NCI-H345 (cell line): ENCODE results near the gene LAMA5.

Experiments used
- DNase-seq: peaks from one replicate; lab custom pipeline; 2025; lab: John Stamatoyannopoulos, UW

LAMA5 gene

DNA sequence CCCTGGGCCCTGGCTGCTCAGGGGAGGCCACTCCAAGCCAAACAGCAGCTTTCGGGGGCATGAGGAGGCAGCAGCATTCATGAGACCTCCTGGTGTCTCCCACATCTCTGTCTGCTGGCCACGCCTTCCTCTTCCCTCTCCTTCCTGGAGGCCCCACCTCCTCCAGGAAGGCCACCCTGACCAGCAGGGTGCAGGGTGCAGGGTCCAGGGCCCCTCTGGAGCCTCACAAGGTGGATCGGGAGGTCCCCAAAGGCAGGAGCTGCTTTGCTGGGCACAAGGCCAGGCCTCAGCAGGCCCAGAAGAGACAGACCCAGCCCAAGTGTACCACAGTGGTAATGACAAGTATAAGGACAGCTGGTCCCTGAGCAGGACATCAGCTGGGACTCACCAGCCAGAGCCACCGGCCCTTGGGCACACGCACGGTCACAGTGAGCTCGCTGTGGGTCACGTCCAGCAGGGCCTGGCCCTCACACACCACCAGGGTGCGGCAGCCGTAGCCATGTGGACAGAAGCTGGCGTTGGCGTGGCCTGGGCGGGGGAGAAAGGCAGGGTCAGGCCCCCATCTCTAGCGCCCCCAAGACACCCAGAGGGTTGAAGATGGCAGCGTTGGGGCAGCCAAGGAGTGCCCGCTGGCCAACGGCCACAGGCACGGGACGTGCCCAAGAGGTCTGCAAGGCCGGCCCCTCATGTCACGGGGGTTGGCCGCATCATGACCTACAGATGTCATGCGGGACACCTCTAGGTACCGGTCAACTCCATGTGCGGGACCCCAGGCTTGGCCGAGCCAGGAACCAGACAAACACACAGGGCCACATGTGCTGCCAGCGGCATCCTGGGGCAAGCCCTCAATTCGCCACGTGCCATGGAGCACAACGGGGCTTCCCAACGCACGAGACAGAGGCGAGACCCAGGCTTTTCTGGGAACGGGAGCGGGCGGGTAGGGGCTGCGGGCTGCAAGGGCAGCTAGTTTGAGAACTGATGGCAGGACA lies 37.4 kb downstream of the LAMA5 start:
- DNase-seq = no peak

DNA sequence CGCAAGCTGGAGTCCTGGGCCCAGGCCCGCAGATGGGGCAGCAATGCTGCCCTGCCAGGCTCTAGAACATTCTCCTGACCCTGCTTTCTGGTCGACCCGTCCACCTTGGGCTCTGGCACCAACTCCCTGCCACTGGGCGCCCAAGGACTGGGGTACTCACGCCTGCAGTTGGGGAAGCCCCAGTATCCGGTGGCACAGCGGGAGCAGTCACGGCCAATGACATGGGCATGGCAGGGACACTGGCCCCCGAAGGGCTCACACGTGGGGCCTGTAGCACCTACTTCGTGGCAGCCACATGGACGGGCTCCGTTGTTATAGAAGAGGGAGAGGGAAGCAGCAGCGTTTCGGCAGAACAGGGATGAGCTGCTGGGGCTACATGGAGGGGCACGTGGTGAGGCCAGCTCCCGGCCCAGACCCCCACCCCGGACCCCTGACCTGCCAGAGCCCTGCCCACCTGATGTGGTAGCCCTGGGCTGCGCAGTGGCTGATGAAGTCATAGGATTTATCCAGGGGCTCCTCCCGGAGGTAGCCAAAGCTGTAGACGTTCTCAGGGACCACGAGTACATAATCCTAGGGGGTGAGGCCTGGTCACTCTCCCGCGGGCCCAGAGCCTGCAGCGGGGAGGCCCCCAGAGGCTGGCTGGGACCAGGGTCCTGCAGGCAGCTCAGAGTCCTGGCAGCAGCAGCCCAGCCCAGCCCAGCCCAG lies 38.3 kb downstream of the LAMA5 start:
- no peak for DNase-seq

DNA sequence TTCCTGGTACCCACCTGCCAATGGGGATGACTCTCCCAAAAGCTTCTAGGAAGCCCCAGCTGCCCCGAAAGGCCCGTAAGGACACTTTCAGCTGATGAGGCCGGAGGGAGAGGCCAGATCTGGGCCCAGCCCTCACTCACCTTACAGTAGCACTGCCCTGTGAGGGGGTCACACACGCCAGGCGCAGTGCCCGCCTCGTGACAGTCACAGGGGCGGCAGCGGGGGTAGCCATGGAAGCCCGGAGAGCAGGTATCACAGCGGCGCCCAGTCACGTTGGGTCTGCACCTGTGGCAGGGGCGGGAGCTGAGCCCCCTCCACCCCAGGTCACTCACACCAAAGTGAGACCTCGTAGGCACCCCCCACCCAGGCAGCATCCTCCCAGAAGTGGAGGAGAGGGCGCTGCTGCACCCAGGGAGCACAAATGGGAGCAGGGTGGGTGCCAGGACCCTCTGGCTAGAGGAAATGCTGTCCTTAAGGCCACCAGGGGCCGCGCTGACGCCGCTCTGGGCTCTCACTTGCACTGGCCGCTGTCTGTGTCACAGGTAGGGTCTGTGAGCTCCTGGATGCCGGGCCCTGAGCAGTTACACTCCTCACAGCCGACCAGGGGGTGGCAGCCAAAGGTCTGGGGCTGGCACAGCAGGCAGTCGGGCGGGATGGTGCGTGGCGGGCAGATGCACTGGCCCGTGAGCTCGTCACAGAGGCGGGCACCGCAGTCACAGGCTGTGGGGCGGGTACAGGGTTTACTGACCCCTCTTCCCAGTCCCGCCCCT lies 39.2 kb downstream of the LAMA5 start:
- no peak for DNase-seq

DNA sequence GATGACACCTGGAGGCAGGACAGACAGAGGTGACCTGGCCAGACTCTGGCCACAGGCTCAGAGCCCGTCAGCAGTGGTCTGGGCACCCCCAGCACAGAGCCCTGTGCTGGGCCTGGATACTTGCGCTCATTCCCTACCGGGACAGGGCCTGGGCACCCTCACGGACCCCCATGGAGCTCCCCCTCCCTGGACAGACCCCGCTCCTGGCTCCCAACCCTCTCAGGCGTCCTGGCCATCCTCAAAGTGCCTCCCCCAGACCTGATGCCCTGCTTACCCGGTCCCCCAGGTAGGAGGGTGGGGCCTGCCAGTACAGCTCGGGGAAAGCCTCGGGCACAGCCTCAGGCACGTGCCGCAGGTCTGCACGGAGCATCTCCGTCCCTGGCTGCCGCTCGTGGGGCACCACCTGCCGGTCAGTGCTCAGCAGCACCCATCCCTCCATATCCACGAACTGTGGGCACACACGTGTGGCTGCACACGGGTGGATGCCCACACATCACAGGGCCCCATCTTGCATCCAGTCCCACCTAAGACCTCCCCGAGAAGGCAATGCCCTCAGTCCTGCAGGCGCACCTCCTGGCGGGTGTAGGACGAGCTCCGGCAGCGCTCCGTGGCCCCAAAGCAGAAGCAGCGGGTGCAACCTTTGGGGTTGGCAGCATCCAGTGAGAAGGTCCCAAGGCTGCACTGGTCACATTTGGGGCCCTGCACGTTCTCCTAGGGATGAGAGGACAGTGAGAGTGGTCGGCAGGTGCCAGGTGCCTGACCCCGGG lies 40.0 kb downstream of the LAMA5 start:
- no peak for DNase-seq

DNA sequence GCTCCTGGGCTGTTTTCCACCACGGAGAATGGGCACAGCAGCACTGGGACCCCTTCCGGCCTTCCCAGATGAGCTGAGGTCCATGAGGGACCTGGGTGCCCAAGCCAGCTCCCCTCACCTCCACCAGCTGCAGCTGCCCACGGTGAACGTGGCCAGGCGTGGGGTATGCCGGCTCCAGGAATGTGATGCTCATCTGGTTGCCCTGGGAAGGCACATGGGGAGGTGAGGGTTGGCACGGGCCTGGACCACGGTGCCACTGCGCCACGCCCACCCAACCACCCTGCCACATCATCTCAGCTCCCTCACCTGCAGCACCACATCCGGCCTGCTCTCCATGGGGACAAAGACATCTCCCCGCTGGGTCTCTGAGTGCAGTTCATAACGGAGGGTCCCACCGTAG lies 40.6 kb downstream of the LAMA5 start:
- DNase-seq = no peak

DNA sequence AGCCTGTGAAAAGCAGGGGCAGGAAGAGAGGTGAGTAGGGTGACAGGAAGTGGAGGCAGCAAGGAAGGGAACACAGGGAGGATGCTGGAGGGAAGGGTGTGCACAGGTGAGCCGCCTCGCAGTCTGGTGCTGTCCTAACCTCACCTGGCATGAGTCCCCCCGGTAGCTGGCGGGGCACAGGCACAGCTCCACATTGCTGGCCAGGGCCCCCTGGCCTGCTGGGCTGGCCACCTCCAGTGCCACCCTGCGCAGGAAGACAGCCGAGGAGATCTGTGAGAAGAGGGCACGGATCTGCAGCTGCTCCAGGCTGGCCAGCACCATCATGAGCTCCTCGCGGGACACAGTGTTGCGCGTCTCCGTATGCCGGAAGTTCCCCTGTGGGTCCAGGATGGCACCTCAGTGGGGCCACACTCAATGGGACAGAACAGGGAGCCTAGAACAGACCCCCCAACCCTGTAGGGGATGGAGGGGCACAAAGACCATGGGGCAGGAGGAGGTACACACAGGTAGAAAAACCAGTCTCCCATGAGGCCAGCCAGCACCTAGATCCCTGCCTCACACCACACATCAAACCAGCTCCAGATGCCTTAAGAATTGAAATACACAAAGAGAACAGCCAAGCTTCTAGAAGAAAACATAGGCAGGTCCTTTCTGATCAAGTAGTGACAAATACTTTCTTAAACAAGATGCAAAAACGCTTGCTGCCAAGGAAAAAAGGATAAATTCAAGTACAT lies 41.8 kb downstream of the LAMA5 start:
- DNase-seq = no peak

DNA sequence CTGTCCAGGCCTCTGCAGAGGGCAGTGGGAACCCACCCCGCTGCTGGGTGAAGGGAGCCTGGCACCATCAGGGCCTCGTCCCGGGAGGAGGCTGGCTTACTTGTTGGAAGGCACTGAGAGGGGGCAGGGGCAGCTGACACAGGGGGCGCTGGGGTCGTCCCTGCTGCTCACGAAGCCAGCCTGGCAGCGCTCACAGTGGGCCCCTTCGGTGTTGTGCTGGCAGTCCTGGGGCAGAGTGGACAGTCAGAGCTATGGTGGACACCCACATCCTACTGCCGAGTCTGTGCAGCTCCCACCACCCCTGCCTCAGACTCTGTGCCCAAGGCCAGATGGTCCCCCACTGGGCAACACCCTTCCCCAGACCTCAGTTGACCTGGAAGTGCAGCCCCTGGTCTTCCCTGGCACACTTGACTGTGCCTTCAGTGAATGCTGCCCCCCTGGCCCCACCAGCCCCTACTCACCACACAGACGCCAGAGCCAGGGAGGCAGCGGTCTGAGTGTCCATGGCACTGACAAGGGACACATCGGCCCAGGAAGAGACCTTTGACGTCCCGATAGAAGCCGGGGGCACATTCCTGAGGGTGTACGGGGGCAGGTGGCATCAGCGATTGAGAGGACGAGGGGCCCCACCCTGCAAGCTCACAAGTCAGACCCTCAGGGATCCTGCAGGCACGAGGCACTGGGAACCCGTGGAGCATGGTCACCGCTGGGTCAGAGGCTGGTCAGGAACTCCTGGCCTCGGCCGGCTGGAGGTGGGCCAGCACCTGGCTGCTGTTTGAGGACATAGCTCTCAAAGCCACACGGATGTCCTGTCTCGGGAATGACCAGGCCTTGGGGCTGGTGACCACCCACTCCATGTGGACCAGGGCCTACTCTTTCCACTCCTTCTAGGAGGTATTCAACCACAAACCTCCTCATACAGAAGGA lies 42.9 kb downstream of the LAMA5 start:
- DNase-seq = no peak

DNA sequence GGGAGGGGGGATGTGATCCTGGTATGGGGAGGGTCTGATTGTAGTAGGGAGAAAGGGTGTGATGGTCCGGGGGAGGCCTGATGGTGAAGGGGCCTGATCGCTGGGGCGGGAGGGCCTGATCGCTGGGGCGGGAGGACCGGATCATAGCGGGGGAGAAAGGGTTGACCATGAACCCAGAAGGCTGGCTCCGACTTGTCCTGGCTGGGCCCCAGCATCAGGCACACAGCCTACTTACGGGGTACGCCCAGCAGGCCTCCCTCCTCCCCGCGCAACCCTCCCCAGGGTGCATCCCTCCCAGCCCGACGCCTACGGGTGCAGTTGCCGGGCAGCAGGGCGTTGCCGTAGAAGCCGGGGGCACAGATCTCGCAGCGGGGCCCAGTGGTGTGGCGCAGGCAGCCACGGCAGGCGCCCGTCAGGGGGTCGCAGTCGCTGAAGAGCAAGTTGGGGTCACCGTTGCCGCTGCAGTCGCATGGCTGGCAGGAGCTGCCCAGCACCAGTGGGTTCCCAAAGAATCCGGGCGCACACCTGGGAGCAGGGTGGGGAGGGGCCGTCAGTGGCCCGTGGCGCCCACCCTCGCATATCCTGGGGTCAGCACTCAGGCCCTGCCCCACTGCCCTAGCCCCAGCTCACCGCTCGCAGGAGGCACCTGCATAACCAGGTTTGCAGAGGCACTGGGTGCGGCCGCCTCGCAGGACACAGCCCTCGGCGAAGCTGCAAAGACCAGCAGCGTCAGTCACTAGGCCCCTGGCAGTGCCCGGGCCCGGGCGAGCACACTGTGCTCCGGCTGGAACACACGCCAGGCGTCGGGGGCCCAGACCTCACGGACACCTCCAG lies 43.7 kb downstream of the LAMA5 start:
- DNase-seq = no peak

DNA sequence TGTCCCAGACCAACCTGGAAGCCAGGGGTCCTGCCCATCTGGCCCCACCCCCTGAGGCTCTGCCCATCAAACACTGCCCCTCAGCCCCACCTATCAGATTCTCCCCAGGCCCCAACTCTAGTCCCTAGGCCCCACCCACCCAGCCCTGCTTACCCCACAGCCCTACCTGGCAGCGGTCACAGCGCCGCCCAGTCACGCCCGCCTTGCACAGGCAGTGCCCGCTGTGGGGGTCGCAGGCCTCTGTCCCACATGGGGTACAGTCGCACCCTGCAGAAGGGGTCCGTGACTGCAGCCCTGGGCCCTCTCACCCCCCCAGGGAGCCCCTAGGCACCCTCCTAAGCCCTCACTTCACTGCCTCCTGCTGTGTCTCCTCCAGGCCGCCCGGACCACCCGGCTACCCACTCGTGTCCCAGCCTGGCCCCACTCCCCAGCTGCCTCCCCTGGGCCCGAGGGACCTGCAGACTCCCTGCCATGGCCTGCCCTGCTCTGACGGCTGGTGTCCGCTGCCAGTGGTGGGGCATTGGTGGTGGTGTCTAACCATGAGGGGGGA lies 44.5 kb downstream of the LAMA5 start:
- no peak for DNase-seq

DNA sequence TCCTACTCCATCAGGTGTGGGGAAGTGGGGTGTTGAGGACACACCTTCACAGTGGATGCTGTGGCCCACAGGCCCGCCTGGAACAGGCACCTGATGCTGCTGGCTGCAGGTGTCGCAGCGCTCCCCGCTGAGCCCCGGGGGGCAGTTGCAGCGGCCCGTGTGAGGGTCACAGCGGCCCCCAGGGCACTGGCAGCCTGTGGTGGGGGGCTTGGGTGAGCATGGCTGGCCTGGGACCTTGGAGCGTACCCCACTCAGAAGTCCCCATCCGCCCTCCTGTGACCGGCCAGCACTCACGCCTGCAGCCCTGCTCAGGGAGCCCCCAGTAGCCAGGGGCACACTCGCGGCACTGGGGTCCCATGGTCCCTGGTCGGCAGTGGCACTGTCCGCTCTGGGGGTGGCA lies 45.1 kb downstream of the LAMA5 start:
- DNase-seq = no peak

DNA sequence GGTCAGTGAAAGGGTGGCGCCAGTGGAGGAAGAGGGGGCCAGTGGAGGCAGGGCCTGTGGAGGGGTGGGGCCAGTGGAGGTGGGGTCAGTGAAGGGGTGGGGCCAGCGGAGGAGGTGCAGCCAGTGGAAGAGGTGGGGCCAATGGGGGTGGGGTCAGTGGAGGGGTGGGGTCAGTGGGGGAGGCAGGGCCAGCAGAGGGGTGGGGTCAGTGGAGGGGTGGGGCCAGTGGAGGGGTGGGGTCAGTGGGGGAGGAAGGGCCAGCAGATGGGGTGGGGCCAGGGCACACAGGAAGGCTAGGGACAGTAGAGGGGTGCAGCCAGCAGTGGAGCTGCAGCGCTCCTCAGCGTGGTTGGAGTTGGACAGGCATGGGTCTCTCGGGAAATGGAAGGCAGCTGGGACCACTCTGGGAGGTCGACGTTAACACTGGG lies 45.6 kb downstream of the LAMA5 start:
- peak; percentile 23 for DNase-seq

DNA sequence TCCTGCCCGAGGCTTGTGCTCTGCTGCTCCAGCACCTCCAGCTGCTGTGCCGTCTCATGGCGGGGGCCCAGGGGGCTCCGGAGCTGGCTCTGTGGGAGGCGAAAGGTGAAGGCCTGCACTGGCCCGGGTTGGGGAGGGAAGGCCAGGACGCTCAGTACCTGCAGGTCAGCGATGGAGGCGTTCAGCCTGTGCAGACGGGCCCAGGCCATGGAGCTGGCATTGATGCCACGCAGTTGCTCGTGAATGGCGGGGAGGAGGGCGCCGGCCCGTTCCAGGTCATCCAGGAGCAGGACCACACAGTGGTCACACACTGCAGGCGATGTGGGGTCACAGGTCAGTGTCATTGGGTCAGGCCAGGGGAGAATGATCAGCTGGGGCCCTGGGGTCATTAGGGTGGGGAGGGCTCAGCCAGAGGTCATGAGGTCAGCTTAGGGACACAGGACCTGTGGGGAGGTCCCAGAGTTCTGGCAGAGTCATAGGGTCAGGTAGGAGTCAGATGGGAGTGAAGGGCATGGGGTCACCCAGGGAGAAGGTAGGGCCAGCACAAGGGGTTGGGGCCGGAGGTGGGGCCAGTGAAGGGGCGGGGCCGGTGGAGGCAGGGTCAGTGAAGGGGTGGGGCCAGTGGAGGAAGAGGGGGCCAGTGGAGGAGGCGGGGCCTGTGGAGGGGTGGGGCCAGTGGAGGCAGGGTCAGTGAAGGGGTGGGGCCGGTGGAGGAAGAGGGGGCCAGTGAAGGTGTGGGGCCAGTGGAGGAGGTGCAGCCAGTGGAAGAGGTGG lies 46.3 kb downstream of the LAMA5 start:
- peak; percentile 24 for DNase-seq

DNA sequence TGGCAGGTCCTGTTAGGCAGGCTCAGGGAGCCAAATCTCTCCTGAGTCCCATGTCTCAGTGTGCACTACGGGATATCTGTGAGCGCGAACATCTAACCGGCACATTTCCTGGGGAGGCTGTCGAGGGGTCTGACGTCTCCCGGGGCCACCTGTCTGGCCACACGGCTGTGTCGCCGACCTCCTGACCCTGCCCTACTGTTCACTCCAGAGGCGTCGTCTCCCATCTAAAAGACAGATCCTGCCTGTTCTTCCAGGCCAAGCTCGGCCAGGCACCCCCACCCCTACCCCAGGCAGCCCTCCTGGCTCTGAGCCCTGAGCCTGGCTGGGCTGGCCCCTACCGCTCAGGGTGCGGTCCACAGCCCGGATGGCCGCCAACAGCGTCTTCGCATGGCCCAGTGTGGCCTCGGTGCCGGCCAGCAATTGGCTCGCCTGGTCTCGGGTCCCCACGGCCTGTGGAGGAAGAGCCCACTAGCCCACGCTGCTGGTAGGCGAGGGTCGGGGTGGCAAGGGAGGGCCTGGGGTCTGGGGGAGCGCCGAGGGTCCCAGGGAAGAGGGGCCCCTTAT lies 47.7 kb downstream of the LAMA5 start:
- no peak for DNase-seq

DNA sequence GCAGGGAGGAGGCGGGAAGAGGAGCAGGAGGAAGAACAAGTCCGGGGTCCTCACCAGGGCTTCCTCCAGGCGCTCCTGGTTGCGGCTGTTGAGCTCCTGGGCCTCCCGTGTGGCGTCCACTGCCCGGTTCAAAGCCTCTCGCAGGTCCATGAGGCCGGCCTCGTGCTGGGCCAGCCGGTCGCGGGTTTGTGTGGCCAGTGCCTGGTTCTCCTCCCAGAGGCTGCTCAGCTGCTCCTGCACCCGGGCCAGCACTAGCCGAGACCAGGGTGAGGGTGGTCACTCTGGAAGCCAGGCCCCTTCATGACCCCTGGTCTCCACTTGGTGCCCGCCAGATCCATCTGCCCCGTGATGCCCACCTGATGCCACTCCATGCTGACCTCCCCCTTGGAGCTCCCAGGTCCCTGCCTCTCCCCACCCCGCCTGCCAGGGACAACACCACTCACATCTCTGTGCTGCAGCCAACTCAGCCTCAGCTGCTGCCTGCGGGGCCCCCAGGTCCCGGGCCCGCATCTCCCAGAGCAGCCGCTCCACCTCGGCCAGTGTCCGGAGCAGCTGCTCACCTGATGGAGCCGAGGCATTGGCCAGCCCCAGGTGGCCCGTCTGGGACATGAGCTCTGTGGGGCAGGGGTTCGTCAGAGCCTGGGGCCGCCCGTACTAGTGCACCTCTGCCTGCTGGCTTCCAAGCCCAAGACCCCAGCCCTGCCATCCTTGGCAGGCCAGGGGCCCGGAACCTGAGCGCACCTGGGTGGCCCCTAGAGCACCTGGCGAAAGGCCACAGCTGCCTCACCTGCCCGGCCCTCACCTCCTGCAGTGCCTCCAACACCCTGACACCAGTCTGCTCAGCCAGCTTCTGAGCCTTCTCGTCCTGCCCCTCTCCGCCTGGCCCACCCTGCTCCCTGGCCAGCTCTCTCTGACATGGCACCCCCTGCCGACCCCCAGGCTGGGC lies 48.4 kb downstream of the LAMA5 start:
- DNase-seq = no peak

DNA sequence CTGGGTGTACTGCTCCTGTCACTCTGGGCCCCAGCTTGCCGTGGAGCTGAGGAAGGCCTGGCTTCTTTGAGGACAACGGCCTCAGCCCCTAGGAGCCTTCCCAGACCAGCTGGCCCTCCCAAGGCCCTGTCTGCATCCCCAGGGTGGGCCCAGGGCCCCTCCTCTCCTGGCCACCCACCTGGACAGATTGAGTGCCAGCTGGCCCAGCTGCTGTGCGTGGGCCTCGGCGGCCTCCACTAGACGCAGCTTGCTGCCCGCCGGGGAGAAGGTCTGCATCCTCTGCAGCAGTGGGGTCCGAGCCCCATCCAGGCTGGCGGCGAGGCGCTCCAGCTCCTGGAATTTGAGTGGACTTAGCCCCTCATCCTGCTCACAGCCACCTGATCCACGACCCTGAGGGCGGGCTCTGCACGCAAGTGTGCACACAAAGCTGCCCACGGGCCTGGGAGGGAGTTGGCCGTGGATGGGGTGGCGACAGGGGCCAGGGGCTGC lies 49.9 kb downstream of the LAMA5 start:
- no peak for DNase-seq
